A549 (cell line): Measurements from ENCODE around the gene DSP. TPM values are rescaled to one million over a fixed set of nuclear protein-coding genes. Genes with fewer than 3 reads are reported as not detected.

Experiments used
- ATAC-seq, 2 experiments: fragments of 200-7000 bp in 1 of 2; fragments of >200 bp in 1 of 2; cut with Nextera tagmentation in 1 of 2; cut with Tn5 transposase in 1 of 2; 3 replicates each; pipeline versions ENCODE4 v1.8.0 to v1.9.1; 2018 to 2020; ENCODE audit warnings: mild to moderate bottlenecking in 1 of 2, moderate library complexity in 1 of 2
- CTCF ChIA-PET: fragments of 300-600 bp; sonication (Branson Sonifier 250); formaldehyde crosslinking; extraction: SDS; loops from one replicate; lab custom pipeline; 2021; ENCODE audit warnings: antibody characterized with exemption, inconsistent platforms; lab: Yijun Ruan, JAX
- POLR2A ChIA-PET: fragments of 350-600 bp; formaldehyde crosslinking; extraction: SDS; loops from one replicate; lab custom pipeline; 2021; ENCODE audit warnings: antibody characterized with exemption, inconsistent platforms; lab: Yijun Ruan, JAX
- DNase-seq, 2 experiments: peaks; one replicate each; pipeline versions ENCODE4 v3.0.0 to v3.0.0-alpha.2; 2011 to 2016; ENCODE audit warnings: low read depth in 1 of 2, low spot score in 1 of 2
- FAIRE-seq: peaks from 2 replicates; lab custom pipeline; 2011; peaks lifted over from hg19 to GRCh38; lab: Jason Lieb, UNC
- H3K27ac ChIP-seq, 2 experiments: fragments of >200 bp; sonication (Bioruptor Twin); formaldehyde crosslinking; 3 replicates each; pipeline ENCODE4 v1.5.1; 2016 to 2017
- H3K4me1 ChIP-seq: fragments of >200 bp; sonication (Bioruptor Twin); formaldehyde crosslinking; 3 replicates; pipeline ENCODE4 v1.6.1; 2016
- H3K4me2 ChIP-seq: fragments of >200 bp; sonication (Bioruptor Twin); formaldehyde crosslinking; 3 replicates; pipeline ENCODE4 v1.6.1; 2016
- H3K4me3 ChIP-seq: fragments of >200 bp; sonication (Bioruptor Twin); formaldehyde crosslinking; 3 replicates; pipeline ENCODE4 v1.5.1; 2016
- H3K9me3 ChIP-seq: fragments of >200 bp; sonication (Bioruptor Twin); formaldehyde crosslinking; 3 replicates; pipeline ENCODE4 v1.6.1; 2016
- CBX8 ChIP-seq: fragments of 200-600 bp; sonication (generic); IDR thresholded peaks from 2 replicates; pipeline ENCODE4 v1.6.1; 2016
- CHD2 ChIP-seq: fragments of 150-350 bp; IDR thresholded peaks from 2 replicates; pipeline ENCODE4 v1.6.1; 2014; ENCODE audit warnings: low read length; ENCODE audit not compliant: partially characterized antibody
- CHD4 ChIP-seq: fragments of 200-600 bp; sonication (generic); IDR thresholded peaks from 2 replicates; pipeline ENCODE4 v1.6.1; 2016; ENCODE audit warnings: antibody characterized with exemption, mild to moderate bottlenecking, borderline replicate concordance
- CTCF ChIP-seq: fragments of >200 bp; sonication (Bioruptor Twin); formaldehyde crosslinking; IDR thresholded peaks from 3 replicates; pipeline ENCODE4 v1.5.1; 2016
- EHF ChIP-seq: fragments of 250-450 bp; sonication (Bioruptor Pico); IDR thresholded peaks from 2 replicates; pipeline ENCODE4 v1.5.0; 2020; ENCODE audit warnings: mild to moderate bottlenecking
- EP300 ChIP-seq, 2 experiments: fragments of >200 bp; sonication (Bioruptor Twin); formaldehyde crosslinking; IDR thresholded peaks; 2 replicates in 1 of 2; 3 replicates in 1 of 2; pipeline ENCODE4 v1.6.1; 2016 to 2017
- FOXS1 ChIP-seq: fragments of 250-450 bp; sonication (Bioruptor Pico); IDR thresholded peaks from 2 replicates; pipeline ENCODE4 v1.5.0; 2020; ENCODE audit warnings: mild to moderate bottlenecking, moderate library complexity
- HES2 ChIP-seq: fragments of >200 bp; sonication (Bioruptor Twin); formaldehyde crosslinking; IDR thresholded peaks from 2 replicates; pipeline ENCODE4 v1.6.1; 2016
- HMGXB4 ChIP-seq: fragments of 250-450 bp; sonication (Bioruptor Pico); IDR thresholded peaks from 2 replicates; pipeline ENCODE4 v1.5.0; 2021; ENCODE audit warnings: mild to moderate bottlenecking, moderate library complexity, borderline replicate concordance
- HOXB13 ChIP-seq: fragments of 250-450 bp; sonication (Bioruptor Pico); IDR thresholded peaks from 2 replicates; pipeline ENCODE4 v1.5.0; 2020; ENCODE audit warnings: low read depth, mild to moderate bottlenecking, moderate library complexity
- JUN ChIP-seq, 2 experiments: fragments of >200 bp; sonication (Bioruptor Twin); formaldehyde crosslinking; IDR thresholded peaks; 2 replicates in 1 of 2; 3 replicates in 1 of 2; pipeline ENCODE4 v1.6.1; 2016 to 2017
- KDM1A ChIP-seq: fragments of 200-600 bp; sonication (generic); IDR thresholded peaks from 2 replicates; pipeline ENCODE4 v1.6.1; 2016; ENCODE audit warnings: low read depth, mild to moderate bottlenecking
- KDM5A ChIP-seq: fragments of 200-600 bp; sonication (generic); IDR thresholded peaks from 2 replicates; pipeline ENCODE4 v1.6.1; 2016; ENCODE audit warnings: antibody characterized with exemption, mild to moderate bottlenecking
- MAX ChIP-seq: IDR thresholded peaks from 2 replicates; pipeline ENCODE4 v1.6.1; 2012
- MYC ChIP-seq: IDR thresholded peaks from 2 replicates; pipeline ENCODE4 v1.6.1; 2012; ENCODE audit warnings: mild to moderate bottlenecking, inconsistent platforms, low read length, improper control_type of control experiment, borderline replicate concordance
- PHF8 ChIP-seq: fragments of 200-600 bp; sonication (generic); IDR thresholded peaks from 2 replicates; pipeline ENCODE4 v1.6.1; 2016; ENCODE audit warnings: low read depth, mild to moderate bottlenecking, antibody characterized with exemption, moderate library complexity, borderline replicate concordance
- POLR2AphosphoS2 ChIP-seq: conservative IDR thresholded peaks from 2 replicates; pipeline ENCODE4 v1.6.1; 2012; ENCODE audit warnings: low read length, improper control_type of control experiment, inconsistent platforms
- RAD21 ChIP-seq, 2 experiments: fragments of >200 bp in 1 of 2; sonication (Bioruptor Twin) in 1 of 2; formaldehyde crosslinking in 1 of 2; IDR thresholded peaks in 1 of 2; conservative IDR thresholded peaks in 1 of 2; 2 replicates in 1 of 2; 3 replicates in 1 of 2; pipeline ENCODE4 v1.6.1; 2012 to 2018; ENCODE audit warnings: inconsistent platforms in 1 of 2
- RNF2 ChIP-seq: fragments of 200-600 bp; sonication (generic); IDR thresholded peaks from 2 replicates; pipeline ENCODE4 v1.6.1; 2016; ENCODE audit warnings: low read depth, mild to moderate bottlenecking, antibody characterized with exemption, moderate library complexity, borderline replicate concordance
- USF2 ChIP-seq: fragments of 450-650 bp; IDR thresholded peaks from 2 replicates; pipeline ENCODE4 v1.6.1; 2014; ENCODE audit warnings: antibody characterized with exemption
- ZC3H11A ChIP-seq: fragments of 450-650 bp; IDR thresholded peaks from 2 replicates; pipeline ENCODE4 v1.6.1; 2014; ENCODE audit warnings: antibody characterized with exemption, mild to moderate bottlenecking
- ZFP36 ChIP-seq: fragments of 450-650 bp; IDR thresholded peaks from 2 replicates; pipeline ENCODE4 v1.6.1; 2014; ENCODE audit warnings: borderline replicate concordance; ENCODE audit not compliant: partially characterized antibody
- WGBS: methylation state at CpG from one replicate; pipeline ENCODE4 v1.1.6; 2017; ENCODE audit errors: missing lambda C conversion rate; 5-methylcytosine and 5-hydroxymethylcytosine counted together
- polyA plus RNA-seq, 4 experiments: library from polyadenylated mRNA; depleted of rRNA in 3 of 4; stranded (reverse); fragments of >200 nt; fragmentation: RNase III in 1 of 4; extraction: RNeasy Plus Mini Kit Qiagen cat#74134 plus additional on column Dnase treatment in 1 of 4; gene quantifications; 2 replicates in 3 of 4; 3 replicates in 1 of 4; pipeline ENCODE4 v1.2.3, GENCODE V29; 2011 to 2017

DSP gene
- polyA plus RNA-seq, 2 of the 4 experiments (the other 2 are of a cell fraction): 15.2 to 34.1 TPM

- no peak overlapping the region for H3K27ac ChIP-seq
- no peak for FAIRE-seq
- H3K4me3 ChIP-seq: no peak overlapping the region
- H3K4me2 ChIP-seq: no peak overlapping the region
- no peak for DNase-seq
- H3K9me3 ChIP-seq: peaks cover 5% of the 10 kb centered on the region; the same call in 2 of the 3 replicates
- TF ChIP-seq HMGXB4 (no peak), JUN (IDR thresholded peaks at IDR 0.05) (no peak), CHD4 (no peak), HOXB13 (CRISPR knock-in tag) (no peak), USF2 (no peak), CBX8 (no peak), EP300 (IDR thresholded peaks at IDR 0.05) (no peak), EHF (no peak), ZFP36 (no peak), FOXS1 (no peak), HES2 (no peak), KDM1A (no peak), KDM5A (no peak)
- ATAC-seq: no peak
- POLR2A ChIA-PET: no interaction called here
- CTCF ChIA-PET: interaction anchor here (1.1 kb wide), 1 partner anchor 11 kb away, joined by 3 read pairs; no protein-coding TSS in a partner anchor
- H3K4me1 ChIP-seq: no peaks in the 10 kb centered on the region
- 52% methylated on average over 2 of the region's 2 CpGs for WGBS
Measured at GRCh38 chr6:7493866-7494265, 47.6 kb upstream of the DSP start.

- no peak overlapping the region for H3K27ac ChIP-seq
- peaks cover 5% of the 10 kb centered on the region; the same call in 2 of the 3 replicates for H3K9me3 ChIP-seq
- CTCF ChIA-PET: no interaction called here
- 67% methylated on average over 7 of the region's 7 CpGs for WGBS
- H3K4me1 ChIP-seq: no peaks in the 10 kb centered on the region
- no peak for DNase-seq
- TF ChIP-seq ZC3H11A: no peak
- TF ChIP-seq, all 56 proteins: peak for 0
- Histone ChIP-seq H3K4me3 (no peak overlapping the region), H3K4me2 (no peak overlapping the region)
- no peak for ATAC-seq
- no peak for FAIRE-seq
- POLR2A ChIA-PET: no interaction called here
Measured at GRCh38 chr6:7494638-7495037, 46.8 kb upstream of the DSP start.

- no peak overlapping the region for H3K4me3 ChIP-seq
- ATAC-seq: no peak
- DNase-seq: no peak
- no peak for FAIRE-seq
- POLR2A ChIA-PET: no interaction called here
- no peaks in the 10 kb centered on the region for H3K4me1 ChIP-seq
- no peak for TF ChIP-seq JUN (IDR thresholded peaks at IDR 0.05)
- no peak overlapping the region for H3K4me2 ChIP-seq
- 58% methylated on average over 12 of the region's 12 CpGs for WGBS
- H3K27ac ChIP-seq: no peak overlapping the region
- H3K9me3 ChIP-seq: peaks cover 5% of the 10 kb centered on the region; the same call in 2 of the 3 replicates
- CTCF ChIA-PET: interaction anchor here (1.0 kb wide), 1 partner anchor 21 kb away, joined by 4 read pairs; no protein-coding TSS in a partner anchor
Measured at GRCh38 chr6:7496266-7496875, 45.1 kb upstream of the DSP start.

- FAIRE-seq: no peak
- CTCF ChIA-PET: interaction anchor here (0.6 kb wide), 1 partner anchor 197 kb away, joined by 3 read pairs; no protein-coding TSS in a partner anchor
- H3K4me3 ChIP-seq: no peak overlapping the region
- TF ChIP-seq HMGXB4: no peak
- no peak for TF ChIP-seq MAX
- no peak for TF ChIP-seq MYC
- TF ChIP-seq POLR2AphosphoS2: no peak
- no peak for TF ChIP-seq RAD21 (conservative IDR thresholded peaks at IDR 0.05 in 1 of 2, IDR thresholded peaks at IDR 0.05 in 1 of 2)
- no peak for TF ChIP-seq ZC3H11A
- TF ChIP-seq CTCF: no peak
- no peak for TF ChIP-seq PHF8
- no peak for TF ChIP-seq CHD2
- TF ChIP-seq HOXB13 (CRISPR knock-in tag): no peak
- TF ChIP-seq ZFP36: no peak
- no peak for TF ChIP-seq RNF2
Measured at GRCh38 chr6:7500752-7501282, 40.7 kb upstream of the DSP start.

More at GRCh38 chr6:7500752-7501282, 40.7 kb upstream of the DSP start:
- 77% methylated on average over 9 of the region's 10 CpGs for WGBS
- DNase-seq (no peak), ATAC-seq (no peak)
- no peak overlapping the region for H3K4me2 ChIP-seq
- POLR2A ChIA-PET: no interaction called here
- H3K9me3 ChIP-seq: no peaks in the 10 kb centered on the region
- peaks cover 11% of the 10 kb centered on the region for H3K4me1 ChIP-seq
- H3K27ac ChIP-seq: no peak overlapping the region
